HG03432 (cell line): ENCODE data around the gene MARCHF3.

ENCODE experiments used
- ATAC-seq: cut with Tn5 transposase; IDR thresholded peaks from one replicate; pipeline ENCODE4 v1.9.1; 2021; ENCODE audit warnings: mild to moderate bottlenecking, moderate library complexity; ENCODE audit not compliant: unreplicated experiment

MARCHF3 gene

GRCh38 chr5:126883564-126884245 lies 146.7 kb downstream of the MARCHF3 start:
- ATAC-seq = no peak

- no peak for ATAC-seq
These were observed 148.3 kb downstream of the MARCHF3 start for GRCh38 chr5:126881821-126882600.

- ATAC-seq = no peak
These were observed 151.7 kb downstream of the MARCHF3 start for GRCh38 chr5:126878634-126879033.

- ATAC-seq = no peak
These were observed 152.3 kb downstream of the MARCHF3 start for GRCh38 chr5:126878085-126878484.

GRCh38 chr5:126877602-126878001 lies 152.8 kb downstream of the MARCHF3 start:
- ATAC-seq = no peak

GRCh38 chr5:126875303-126875785 lies 155.0 kb downstream of the MARCHF3 start:
- no peak for ATAC-seq

GRCh38 chr5:126872561-126873354 lies 157.6 kb downstream of the MARCHF3 start:
- ATAC-seq = no peak

- ATAC-seq = no peak
These were observed 158.9 kb downstream of the MARCHF3 start for GRCh38 chr5:126871441-126871840.

- ATAC-seq = peak; percentile 83
These were observed 161.3 kb downstream of the MARCHF3 start for GRCh38 chr5:126869005-126869451.

GRCh38 chr5:126868338-126869004 lies 161.9 kb downstream of the MARCHF3 start:
- peak; percentile 12 for ATAC-seq

- no peak for ATAC-seq
These were observed 163.3 kb downstream of the MARCHF3 start for GRCh38 chr5:126866851-126867636.

- ATAC-seq = no peak
These were observed 165.1 kb downstream of the MARCHF3 start for GRCh38 chr5:126865299-126865698.

- ATAC-seq = no peak
These were observed 166.2 kb downstream of the MARCHF3 start for GRCh38 chr5:126864042-126864688.

- no peak for ATAC-seq
These were observed 167.0 kb downstream of the MARCHF3 start for GRCh38 chr5:126863402-126863801.

- ATAC-seq = no peak
These were observed 171.9 kb downstream of the MARCHF3 start for GRCh38 chr5:126858441-126858840.

- ATAC-seq = no peak
These were observed 172.6 kb downstream of the MARCHF3 start for GRCh38 chr5:126857472-126858410.

- ATAC-seq = no peak
These were observed 175.1 kb downstream of the MARCHF3 start for GRCh38 chr5:126855266-126855665.

GRCh38 chr5:126854526-126855110 lies 175.7 kb downstream of the MARCHF3 start:
- no peak for ATAC-seq
